Mucosa of stomach (tissue), 1 donor: ENCODE data around the gene FIGN.

Experiments used
- H3K27me3 ChIP-seq: one replicate; pipeline ENCODE4 v1.7.0; 2013; ENCODE audit warnings: mild to moderate bottlenecking, low read length; ENCODE audit not compliant: control insufficient read depth, insufficient read depth
- H3K36me3 ChIP-seq: one replicate; pipeline ENCODE4 v1.7.0; 2013; ENCODE audit warnings: low read length; ENCODE audit not compliant: control insufficient read depth, insufficient read depth
- H3K4me1 ChIP-seq: one replicate; pipeline ENCODE4 v1.7.0; 2013; ENCODE audit warnings: mild to moderate bottlenecking, low read length; ENCODE audit not compliant: control insufficient read depth, insufficient read depth
- H3K4me3 ChIP-seq: one replicate; pipeline ENCODE4 v1.7.0; 2013; ENCODE audit warnings: low read length
- H3K9ac ChIP-seq: one replicate; pipeline ENCODE4 v1.7.0; 2013; ENCODE audit warnings: mild to moderate bottlenecking, low read length, moderate library complexity
- H3K9me3 ChIP-seq: one replicate; pipeline ENCODE4 v1.7.0; 2013; ENCODE audit warnings: mild to moderate bottlenecking, low read length, moderate library complexity; ENCODE audit not compliant: control insufficient read depth
- donor health status: Pancreatic carcinoma.

FIGN gene

GRCh38 chr2:163670929-163671328 lies 64.9 kb downstream of the FIGN start:
- H3K36me3 ChIP-seq, result no peaks in the 10 kb centered on the region
- no peaks in the 10 kb centered on the region for H3K9me3 ChIP-seq
- H3K4me3 ChIP-seq, result no peak overlapping the region
- H3K27me3 ChIP-seq, result no peaks in the 10 kb centered on the region
- H3K9ac ChIP-seq, result no peak overlapping the region
- no peaks in the 10 kb centered on the region for H3K4me1 ChIP-seq

- Histone ChIP-seq H3K36me3 (no peaks in the 10 kb centered on the region), H3K4me1 (no peaks in the 10 kb centered on the region)
These were observed 66.3 kb downstream of the FIGN start for GRCh38 chr2:163669506-163669905.

GRCh38 chr2:163667064-163667887 lies 68.5 kb downstream of the FIGN start:
- Histone ChIP-seq H3K27me3 (no peaks in the 10 kb centered on the region), H3K4me3 (no peak overlapping the region), H3K9ac (no peak overlapping the region), H3K9me3 (no peaks in the 10 kb centered on the region), H3K36me3 (no peaks in the 10 kb centered on the region), H3K4me1 (no peaks in the 10 kb centered on the region)

More at GRCh38 chr2:163669506-163669905, 66.3 kb downstream of the FIGN start:
- H3K4me3 ChIP-seq, result no peak overlapping the region
- H3K9me3 ChIP-seq, result no peaks in the 10 kb centered on the region
- H3K9ac ChIP-seq, result no peak overlapping the region
- H3K27me3 ChIP-seq, result no peaks in the 10 kb centered on the region

GRCh38 chr2:163665817-163666216 lies 70.0 kb downstream of the FIGN start:
- Histone ChIP-seq H3K4me3 (no peak overlapping the region), H3K36me3 (no peaks in the 10 kb centered on the region), H3K4me1 (no peaks in the 10 kb centered on the region), H3K9me3 (no peaks in the 10 kb centered on the region), H3K27me3 (no peaks in the 10 kb centered on the region), H3K9ac (no peak overlapping the region)

GRCh38 chr2:163665051-163665450 lies 70.8 kb downstream of the FIGN start:
- no peak overlapping the region for H3K4me3 ChIP-seq
- H3K9me3 ChIP-seq, result no peaks in the 10 kb centered on the region
- no peak overlapping the region for H3K9ac ChIP-seq
- no peaks in the 10 kb centered on the region for H3K27me3 ChIP-seq
- H3K36me3 ChIP-seq, result no peaks in the 10 kb centered on the region
- no peaks in the 10 kb centered on the region for H3K4me1 ChIP-seq

- Histone ChIP-seq H3K27me3 (no peaks in the 10 kb centered on the region), H3K4me1 (no peaks in the 10 kb centered on the region), H3K9ac (no peak overlapping the region), H3K36me3 (no peaks in the 10 kb centered on the region), H3K4me3 (no peak overlapping the region), H3K9me3 (no peaks in the 10 kb centered on the region)
These were observed 71.2 kb downstream of the FIGN start for GRCh38 chr2:163664610-163665009.

GRCh38 chr2:163662141-163662780 lies 73.5 kb downstream of the FIGN start:
- Histone ChIP-seq H3K9me3 (no peaks in the 10 kb centered on the region), H3K4me3 (no peak overlapping the region), H3K27me3 (no peaks in the 10 kb centered on the region), H3K4me1 (no peaks in the 10 kb centered on the region), H3K9ac (no peak overlapping the region), H3K36me3 (no peaks in the 10 kb centered on the region)

GRCh38 chr2:163659224-163659623 lies 76.6 kb downstream of the FIGN start:
- Histone ChIP-seq H3K4me3 (no peak overlapping the region), H3K9me3 (no peaks in the 10 kb centered on the region), H3K36me3 (no peaks in the 10 kb centered on the region), H3K4me1 (no peaks in the 10 kb centered on the region), H3K9ac (no peak overlapping the region), H3K27me3 (no peaks in the 10 kb centered on the region)

- no peaks in the 10 kb centered on the region for H3K9me3 ChIP-seq
- H3K9ac ChIP-seq, result no peak overlapping the region
- no peaks in the 10 kb centered on the region for H3K27me3 ChIP-seq
- H3K36me3 ChIP-seq, result no peaks in the 10 kb centered on the region
- H3K4me1 ChIP-seq, result no peaks in the 10 kb centered on the region
- no peak overlapping the region for H3K4me3 ChIP-seq
These were observed 77.3 kb downstream of the FIGN start for GRCh38 chr2:163658556-163658955.

- no peaks in the 10 kb centered on the region for H3K9me3 ChIP-seq
- H3K36me3 ChIP-seq, result no peaks in the 10 kb centered on the region
- no peaks in the 10 kb centered on the region for H3K27me3 ChIP-seq
- H3K4me3 ChIP-seq, result no peak overlapping the region
- H3K9ac ChIP-seq, result no peak overlapping the region
- H3K4me1 ChIP-seq, result no peaks in the 10 kb centered on the region
These were observed 78.5 kb downstream of the FIGN start for GRCh38 chr2:163657281-163657656.

- no peaks in the 10 kb centered on the region for H3K27me3 ChIP-seq
- H3K4me1 ChIP-seq, result no peaks in the 10 kb centered on the region
- no peak overlapping the region for H3K4me3 ChIP-seq
- H3K36me3 ChIP-seq, result no peaks in the 10 kb centered on the region
- H3K9me3 ChIP-seq, result no peaks in the 10 kb centered on the region
- no peak overlapping the region for H3K9ac ChIP-seq
These were observed 79.1 kb downstream of the FIGN start for GRCh38 chr2:163656622-163657280.

GRCh38 chr2:163655667-163656066 lies 80.1 kb downstream of the FIGN start:
- Histone ChIP-seq H3K27me3 (no peaks in the 10 kb centered on the region), H3K36me3 (no peaks in the 10 kb centered on the region), H3K9ac (no peak overlapping the region), H3K4me3 (no peak overlapping the region), H3K4me1 (no peaks in the 10 kb centered on the region), H3K9me3 (no peaks in the 10 kb centered on the region)
